NCI-H2081 treated with DMSO at 0.1 percent for 48 hours (cell line): ENCODE measurements around the gene RUNX3.
"Not testable (repeated sequence)": the region's sequence is repeated elsewhere in the genome, so short reads cannot be mapped to it uniquely, and the experiment has no call there.

Experiments used
- DNase-seq: peaks from one replicate; lab custom pipeline; 2025; lab: John Stamatoyannopoulos, UW

Gene RUNX3

DNA sequence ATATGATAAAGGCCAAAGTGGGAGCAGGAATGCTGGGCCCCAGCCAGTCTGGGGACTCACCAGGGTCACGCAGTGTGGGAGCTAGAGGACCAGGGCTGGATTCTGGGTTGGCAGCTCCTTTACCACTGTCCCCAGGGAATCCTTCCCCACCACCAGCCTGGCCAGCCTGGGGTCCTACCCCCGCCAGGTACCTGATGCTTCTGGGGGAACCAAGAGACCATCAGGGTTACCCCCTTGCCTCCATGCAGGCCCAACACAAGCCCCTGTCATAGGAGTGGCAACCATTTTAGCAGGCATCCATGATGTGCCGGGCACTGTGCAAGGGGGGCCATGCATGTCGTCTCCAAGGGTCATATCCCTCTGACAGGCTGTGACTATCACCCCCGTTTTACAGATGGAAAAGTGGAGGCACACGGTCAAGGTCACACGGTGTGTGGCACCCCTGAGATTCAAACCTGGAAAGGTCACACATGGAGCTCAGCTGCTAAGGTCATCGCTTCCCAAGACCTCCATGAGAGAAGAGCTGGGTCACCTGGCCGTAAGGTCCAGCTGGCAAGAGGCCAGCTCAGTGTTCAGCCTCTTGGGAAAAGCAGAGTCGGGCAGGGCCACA is 16.4 kb downstream of the RUNX3 start:
- no peak for DNase-seq

DNA sequence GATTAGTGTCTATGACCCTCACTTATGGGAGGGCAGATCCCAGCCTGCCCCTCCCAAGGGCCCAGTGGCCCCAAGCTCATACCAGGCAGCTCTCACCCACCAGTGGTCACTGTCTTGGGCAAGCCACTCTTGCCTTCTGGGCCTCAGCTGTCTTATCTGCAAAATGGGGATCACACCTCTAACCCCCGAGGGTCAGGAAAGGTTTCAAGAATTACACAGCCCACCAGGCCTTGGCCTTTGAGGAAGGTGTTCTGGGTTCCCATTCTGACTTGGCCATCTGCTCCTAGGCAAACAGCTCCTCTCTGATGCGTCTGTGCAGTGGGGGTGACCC is 16.8 kb downstream of the RUNX3 start:
- DNase-seq: no peak

DNA sequence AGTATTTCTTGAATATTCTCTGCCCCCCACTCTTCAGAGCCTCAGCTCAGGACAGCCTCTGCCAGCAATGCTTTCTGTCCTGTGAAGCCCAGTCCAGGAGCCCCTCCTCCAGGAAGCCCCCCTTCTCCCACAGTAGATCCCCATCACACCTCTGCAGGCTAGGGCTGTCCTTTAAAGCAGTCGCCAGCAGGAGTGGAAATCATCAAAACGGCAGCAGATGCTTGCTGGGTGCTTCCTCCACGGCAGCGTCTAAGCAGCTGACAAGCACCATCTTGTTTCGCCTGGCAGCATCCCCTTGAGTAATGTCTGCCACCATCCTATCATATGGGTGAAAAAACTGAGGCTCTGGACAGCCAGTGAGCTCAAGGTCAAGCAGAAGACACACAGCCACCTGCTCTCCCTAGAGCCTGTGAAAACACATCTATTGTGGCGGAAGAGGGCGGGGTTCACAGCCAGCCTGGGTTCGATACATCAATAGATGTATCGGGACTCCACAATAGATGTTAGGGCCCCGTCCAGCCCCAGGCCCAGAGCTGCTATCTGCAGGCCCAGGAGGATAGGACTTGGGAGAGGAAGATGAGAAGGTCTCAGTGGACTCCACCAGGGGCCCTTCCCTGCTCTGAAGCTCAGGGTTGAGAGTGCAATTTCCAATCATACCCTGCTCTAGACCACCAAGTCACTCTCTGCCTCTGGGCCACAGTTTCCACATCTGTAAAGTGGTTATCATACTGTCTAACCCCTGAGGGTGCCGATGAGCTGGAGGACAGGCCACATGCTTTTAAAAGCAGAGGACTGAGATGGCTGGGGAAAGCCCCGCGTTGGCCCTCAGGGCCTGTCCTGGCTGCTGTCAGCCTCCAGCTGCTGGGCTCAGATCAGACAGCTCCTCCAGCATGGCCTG is 17.5 kb downstream of the RUNX3 start:
- DNase-seq: no peak

DNA sequence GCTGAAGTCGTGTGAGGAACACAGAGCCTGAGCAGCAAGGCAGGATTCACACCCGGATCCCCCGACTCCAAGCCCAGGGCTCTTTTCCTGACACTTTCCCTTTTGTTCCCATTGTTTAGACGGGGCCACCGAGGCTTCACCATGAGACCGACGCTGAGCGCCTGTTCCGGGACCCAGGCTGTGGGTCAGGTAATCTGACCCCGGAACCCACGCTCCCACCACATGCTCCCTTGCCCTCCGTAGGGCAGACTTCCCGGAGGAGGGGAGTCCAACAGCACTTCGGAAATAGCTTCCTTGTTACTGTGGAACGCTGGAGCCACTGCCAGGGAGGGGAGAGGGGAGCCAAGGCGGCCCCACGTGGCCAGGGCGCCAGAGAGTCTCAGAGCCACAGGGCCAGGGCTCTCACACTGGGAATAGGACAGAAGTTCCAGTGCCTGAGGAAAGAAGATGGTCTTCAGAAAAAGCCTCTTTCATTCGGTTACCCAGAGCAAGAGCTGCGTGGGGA is 18.4 kb downstream of the RUNX3 start:
- DNase-seq: no peak

DNA sequence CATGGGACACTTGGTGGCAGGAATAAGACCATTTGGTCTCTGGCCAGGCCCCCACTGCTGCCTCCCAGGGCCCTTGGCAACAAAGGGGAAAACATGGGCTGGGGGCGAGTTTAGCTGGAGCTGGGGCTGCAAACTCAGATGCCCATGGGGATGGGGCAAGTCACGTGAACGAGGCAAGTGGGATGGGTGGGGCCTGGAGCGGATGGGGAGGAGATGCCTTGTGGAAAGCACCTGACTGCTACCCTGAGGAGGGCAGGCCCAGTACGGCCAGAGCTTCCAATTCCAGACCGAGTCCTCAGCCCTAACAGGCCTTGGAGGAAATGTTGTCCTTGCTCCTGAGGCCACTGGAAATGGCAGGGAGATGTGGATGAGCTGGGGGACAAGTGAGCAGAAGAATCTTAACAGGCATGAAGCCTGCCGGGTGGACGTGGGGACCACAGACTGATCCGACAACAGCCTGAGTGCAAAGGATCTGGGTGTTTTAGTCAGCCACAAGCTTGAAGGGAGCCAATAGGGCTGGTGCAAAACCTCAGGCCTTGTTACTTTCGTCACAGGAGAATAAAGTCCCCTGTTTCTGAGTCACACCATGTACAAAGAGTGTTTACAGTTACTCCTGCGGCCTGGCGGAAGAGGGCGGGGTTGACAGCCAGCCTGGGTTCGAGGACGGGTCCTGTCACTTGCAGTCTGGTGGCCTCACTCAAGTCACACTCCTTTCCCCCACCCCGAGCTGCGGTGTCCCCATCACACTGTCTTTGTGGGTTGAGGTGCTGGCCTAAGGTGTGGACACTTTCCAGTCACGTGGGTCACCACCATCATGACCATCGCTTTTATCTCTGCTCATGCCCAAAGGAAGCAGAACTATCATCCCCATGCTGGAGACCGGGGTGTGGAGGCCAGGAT is 19.1 kb downstream of the RUNX3 start:
- no peak for DNase-seq

DNA sequence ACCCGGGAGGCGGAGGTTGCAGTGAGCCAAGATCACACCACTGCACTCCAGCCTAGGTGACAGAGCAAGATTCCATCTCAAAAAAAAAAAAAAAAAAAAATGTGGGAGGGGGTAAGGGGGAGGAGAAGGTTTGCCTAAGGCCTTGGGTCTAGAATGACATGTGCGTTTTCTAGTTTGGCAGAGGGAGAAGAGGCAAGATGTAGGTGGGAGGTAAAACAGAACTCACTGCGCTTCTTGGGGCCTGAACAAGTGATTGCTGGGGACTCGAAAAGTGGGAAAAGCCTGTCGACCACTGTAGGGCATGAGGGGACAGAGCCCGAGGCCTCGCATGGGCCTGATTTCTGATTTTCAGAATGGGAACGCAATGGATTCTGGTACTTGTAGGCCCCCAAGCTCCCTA is 19.9 kb downstream of the RUNX3 start:
- DNase-seq: no peak

DNA sequence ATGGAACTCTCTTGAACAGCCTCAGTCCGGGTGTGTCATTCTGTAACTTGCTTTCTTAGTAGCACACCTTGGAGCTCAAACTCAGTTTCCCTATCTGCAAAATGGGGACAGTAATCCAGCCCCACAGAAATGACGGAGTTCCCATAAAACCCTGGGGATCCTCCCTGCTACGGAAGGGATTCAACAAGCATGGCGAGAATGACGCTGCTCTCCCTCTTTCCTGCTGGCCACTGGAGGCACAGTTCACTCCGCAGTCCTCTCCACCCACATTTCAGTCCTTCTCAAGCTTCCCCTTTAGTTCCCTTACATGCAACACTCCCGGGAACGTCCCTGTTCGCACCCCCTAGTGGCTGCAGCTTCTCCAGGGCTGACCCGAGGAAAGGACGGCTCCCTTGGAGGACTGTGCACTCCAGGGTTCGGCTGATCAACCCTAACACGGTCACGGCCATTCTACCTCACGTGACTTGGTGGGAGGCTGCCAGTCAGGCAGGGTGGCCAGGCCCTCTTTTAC is 20.6 kb downstream of the RUNX3 start:
- no peak for DNase-seq

DNA sequence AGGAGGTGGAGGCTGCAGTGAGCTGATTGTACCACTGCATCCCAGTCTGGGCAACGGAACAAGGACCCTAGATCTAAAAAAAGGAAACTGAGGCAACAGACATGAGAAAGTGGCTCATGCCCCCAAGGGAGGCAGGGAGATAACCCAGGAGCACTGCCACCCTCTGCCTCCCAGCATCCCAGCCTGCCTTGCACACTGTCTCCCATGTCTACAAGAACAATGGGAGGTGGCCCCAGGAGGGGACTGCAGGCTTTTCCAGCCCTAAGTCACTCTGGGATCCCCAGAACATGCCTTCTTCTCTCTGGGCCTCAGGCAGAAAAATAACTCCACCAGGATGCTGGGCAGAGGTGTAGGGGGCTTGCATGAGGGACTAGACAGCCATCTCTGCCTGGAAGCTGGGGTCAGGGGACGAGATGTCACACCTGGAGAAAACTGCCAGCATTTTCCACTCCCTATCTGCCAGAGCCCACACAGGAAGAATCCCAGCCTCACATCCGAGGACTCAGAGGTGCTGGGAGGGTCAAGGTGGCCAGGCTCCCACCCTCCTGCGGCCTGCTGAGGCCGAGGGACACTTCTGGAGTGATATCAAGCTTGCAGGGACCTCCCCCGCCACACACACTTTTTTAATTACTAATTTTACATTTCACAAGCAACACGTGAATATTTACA is 21.4 kb downstream of the RUNX3 start:
- no peak for DNase-seq

DNA sequence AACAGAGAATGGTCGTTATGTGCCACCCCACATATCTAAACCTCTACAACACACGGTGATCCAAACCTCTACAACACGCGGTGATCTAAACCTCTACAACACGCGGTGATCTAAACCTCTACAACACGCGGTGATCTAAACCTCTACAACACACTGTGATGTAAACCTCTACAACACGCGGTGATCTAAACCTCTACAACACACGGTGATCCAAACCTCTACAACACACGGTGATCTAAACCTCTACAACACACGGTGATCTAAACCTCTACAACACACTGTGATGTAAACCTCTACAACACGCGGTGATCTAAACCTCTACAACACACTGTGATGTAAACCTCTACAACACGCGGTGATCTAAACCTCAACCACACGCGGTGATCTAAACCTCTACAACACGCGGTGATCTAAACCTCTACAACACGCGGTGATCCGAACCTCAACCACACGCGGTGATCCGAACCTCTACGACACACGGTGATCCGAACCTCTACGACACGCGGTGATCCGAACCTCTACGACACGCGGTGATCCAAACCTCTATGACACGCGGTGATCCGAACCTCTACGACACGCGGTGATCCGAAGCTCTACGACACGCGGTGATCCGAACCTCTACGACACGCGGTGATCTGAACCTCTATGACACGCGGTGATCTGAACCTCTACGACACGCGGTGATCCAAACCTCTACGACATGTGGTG is 22.3 kb downstream of the RUNX3 start:
- not testable (repeated sequence) for DNase-seq

DNA sequence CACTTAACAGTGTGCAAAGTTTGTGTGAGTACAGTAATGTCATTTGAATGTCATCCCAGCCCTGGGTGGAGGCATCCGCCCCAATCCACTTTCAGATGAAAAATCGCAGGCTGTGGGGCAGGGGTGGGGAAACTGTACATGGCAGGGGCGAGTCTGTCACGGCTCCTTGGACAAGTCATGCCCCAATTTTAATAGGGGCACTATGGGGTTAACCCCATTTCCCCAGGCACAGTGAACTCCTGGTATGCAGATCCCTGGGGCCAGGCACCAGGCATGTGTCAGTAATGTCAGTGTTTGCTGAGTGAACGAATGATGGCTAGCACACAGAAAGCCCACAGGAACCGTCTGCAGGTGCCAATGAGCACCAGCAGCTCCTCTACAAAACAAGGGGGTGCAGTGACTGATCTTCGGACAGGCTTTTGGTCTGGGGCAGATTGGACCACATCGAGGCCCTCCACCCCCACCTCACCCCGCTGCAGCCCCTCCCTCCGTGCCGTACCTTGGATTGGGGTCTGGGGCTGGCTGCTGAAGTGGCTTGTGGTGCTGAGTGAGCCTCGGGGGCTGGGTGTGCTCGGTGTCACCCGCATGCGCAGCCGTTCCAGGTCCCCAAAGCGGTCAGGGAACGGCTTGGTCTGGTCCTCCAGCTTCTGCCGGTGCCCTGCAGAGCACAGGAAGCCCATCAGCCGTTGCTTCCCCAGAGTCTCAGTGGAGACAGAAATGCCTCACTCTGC is 23.2 kb downstream of the RUNX3 start:
- no peak for DNase-seq

DNA sequence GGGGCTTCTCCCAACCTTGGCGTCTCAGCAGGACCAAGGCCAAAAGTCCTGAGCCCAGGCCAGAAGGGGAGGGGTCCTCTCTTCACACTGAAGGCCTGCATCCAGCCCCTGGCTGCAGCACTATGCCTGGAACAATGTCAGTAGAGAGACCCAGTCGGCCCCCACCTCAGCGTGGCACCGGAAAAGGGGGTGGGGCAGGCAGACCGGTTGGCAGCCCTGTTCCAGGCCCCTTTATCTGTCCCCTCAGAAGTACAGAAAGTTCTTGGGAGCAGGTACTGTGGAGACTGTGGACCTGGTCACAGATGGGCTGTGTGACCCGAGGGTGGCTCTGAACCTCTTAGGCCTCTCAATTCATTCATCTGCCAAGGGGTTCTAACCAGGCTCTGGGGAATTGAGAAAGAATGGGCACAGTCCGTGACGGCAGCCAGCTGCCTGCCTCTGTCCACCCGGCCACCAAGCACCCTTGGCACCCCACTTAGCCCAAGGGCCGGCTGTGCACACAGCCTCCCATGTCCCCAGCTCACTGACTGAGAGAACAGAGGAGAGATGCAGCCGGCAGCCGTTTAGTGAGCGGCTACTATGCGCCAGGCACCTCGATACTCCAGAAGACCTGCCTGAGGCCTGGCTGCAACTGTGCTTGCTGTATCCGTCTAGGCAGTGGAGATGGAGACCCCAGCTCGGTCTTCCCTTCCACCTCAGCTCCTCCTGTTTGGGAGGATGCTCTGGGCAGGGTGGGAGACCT is 23.9 kb downstream of the RUNX3 start:
- no peak for DNase-seq

DNA sequence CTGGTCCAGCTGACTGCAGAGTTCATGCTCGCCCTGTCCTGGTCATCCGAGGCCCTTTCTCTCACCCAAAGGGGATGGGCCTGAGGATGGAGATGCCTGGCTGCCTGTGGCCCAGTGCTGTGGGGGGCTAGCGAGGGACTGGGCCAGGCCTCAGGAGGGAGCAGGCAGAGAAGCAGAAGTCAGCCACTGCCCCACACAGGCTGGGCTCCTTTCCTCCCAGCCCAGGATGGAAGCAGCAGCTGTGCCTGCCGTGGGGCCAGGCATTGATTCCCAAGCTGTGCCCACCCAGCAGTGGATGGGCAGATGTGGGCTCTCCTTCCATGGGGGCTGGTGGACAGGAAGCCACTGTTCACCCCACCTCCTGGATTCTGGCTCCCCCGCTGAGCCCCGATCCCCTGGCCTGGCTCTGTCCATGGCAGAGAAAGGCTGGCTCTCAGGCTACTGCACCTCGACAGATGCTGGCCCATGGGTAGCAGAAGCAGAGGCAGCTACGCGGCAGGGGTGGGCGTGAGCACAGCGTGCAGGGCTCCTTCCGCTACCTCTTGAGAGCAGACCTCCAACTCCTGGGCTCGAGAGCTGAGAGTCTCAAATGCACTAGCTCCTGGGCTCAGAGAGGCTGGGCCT is 24.6 kb downstream of the RUNX3 start:
- DNase-seq: no peak

DNA sequence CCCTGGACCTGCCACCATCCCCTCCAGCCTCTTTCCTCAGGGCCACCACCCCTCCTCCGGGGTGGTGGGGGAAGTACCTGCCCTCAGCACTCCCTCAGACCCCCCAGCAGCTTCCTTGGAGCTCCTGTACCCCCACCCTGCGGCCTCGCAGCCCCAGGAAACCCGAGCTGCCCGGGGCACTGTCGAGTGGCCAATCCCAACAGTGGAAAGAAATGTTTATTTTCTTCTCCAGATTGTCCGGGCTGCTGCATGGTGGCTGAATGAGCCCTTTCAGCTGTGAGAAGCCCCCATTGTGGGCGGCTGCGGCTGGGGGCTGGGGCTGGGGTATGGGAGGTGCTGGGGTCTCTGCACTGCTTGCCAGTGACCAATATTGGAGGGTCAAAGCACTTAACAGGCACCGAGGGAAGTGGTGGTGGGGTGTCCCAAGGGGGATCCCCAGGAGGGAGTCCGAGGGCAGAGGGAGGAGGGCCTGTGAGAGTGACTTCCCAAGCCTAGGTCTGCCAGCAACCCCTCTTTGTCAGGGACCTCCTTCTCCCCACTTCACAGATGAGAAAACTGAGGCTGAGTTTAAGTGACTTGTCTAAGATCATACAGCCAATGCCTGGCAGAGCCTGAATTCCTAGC is 25.2 kb downstream of the RUNX3 start:
- no peak for DNase-seq

DNA sequence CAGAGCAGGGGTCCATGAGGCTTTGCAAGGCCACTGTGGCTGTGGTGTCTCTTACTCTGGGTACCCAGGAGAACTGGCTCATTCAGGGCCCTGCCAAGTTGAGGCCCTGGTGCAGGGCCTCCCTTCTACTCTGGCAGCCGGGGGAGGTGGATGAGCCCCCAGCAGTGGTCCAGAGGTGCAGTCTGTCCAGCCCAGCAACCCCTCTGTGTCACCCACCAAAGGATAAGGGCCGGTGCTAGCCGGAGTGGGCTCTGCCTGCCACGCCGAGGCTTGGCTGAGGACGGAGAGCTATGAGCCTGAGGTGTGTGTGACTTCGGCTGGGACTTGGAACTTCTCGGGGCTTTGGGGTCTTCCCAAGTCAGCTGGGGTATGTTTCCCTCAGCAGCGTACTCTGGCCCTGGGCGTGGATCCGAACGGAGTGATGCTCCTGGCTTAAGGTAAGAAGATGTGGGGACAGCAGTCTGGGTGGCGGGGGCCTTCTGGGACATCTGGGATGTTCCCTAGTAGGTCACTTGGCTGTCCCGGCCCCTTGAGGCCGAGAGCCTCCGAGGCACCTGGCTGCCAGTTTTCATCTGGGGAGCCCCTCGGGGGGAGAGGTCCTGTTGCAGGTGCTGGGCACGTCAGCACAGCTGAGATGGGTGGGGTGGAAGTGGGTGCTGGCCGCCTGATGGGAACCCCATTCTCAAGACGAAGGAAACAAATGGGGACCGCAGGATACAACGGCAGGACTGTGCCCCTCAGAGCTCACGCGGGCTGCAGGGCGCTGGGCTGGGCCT is 25.9 kb downstream of the RUNX3 start:
- DNase-seq: no peak

DNA sequence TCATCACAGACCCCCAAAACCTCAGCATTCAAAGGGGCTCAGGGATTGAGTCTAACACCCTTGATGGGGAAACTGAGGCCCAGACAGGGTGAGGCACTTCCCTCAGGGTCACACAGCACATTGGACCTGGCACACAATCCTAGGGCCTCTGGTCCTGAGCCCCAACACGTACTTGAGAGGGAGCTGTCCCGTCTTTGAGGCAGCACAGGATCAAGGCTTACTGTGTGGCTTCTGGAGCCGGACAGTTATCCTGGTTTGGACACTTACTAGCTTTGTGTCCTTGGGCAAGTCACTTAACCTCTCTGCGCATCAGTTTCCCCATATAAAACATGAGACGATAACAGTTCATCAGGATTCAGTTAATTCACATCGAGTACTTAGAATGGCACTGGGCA is 26.5 kb downstream of the RUNX3 start:
- DNase-seq: no peak

DNA sequence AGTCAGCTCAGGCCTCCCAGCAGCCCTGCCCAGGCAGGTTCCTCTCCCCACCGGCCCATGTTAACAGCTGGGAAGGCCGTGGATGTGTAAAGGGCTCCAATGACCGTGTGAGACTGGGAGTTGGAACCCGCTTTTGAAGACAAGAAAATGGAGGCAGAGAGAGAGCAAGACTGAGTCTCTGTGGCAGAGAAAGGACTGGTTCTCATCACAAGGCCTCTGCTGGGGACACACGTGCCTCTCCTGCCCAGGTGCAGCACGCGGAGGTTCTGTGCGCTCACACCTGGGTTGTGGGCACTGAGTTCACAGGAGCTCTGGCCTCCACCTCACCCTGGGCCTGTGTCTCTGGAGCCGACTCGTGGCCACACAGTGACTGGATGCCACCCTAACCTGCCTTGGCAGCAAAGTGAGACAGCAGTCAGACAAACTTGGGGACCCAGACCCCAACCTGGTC is 27.0 kb downstream of the RUNX3 start:
- no peak for DNase-seq

DNA sequence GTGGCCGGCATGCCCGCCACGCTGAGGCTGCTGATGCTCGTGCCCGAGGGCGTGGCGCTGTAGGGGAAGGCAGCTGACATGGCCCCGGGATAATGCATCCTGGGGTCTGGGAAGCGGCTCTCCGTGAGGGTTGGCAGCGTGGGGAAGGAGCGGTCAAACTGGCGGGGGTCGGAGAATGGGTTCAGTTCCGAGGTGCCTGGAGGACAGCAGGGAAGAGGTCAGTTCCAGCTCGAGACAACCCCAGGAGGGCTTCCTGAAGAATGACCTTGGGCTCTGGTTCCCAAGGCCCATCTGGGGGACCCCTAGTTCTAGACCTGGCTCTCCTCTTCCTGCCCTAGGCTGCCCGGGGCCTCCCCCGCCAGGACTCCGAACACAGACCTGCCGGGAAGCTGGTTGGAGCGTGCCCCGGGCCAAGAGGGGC is 27.6 kb downstream of the RUNX3 start:
- no peak for DNase-seq
